Osteoblast (primary cell): ENCODE data around the gene HDDC2. TPM values are rescaled to one million over a fixed set of nuclear protein-coding genes. Genes with fewer than 3 reads are reported as not detected.
A peak's percentile ranks its signal among the peaks of the same experiment; 100 is the strongest.

Experiments
- DNase-seq: peaks from one replicate; pipeline ENCODE4 v3.0.0; 2011; ENCODE audit warnings: low spot score, mixed read lengths; ENCODE audit not compliant: insufficient read length; ENCODE audit errors: missing footprints
- H2AFZ ChIP-seq: 2 replicates; pipeline ENCODE4 v1.6.0; 2011; ENCODE audit warnings: mild to moderate bottlenecking, low read length
- H3K27ac ChIP-seq: 2 replicates; pipeline ENCODE4 v1.5.1; 2011; ENCODE audit warnings: mild to moderate bottlenecking, low read depth, low read length, moderate library complexity
- H3K27me3 ChIP-seq: 2 replicates; pipeline ENCODE4 v1.6.0; 2012; ENCODE audit warnings: mild to moderate bottlenecking, control low read depth, inconsistent platforms, low read length, moderate library complexity; ENCODE audit not compliant: insufficient read depth
- H3K36me3 ChIP-seq: 2 replicates; pipeline ENCODE4 v1.5.1; 2011; ENCODE audit warnings: mild to moderate bottlenecking, low read length, control low read depth, moderate library complexity; ENCODE audit not compliant: insufficient read depth
- H3K4me1 ChIP-seq: 2 replicates; pipeline ENCODE4 v1.5.1; 2011; ENCODE audit warnings: mild to moderate bottlenecking, low read length, control low read depth, moderate library complexity; ENCODE audit not compliant: insufficient read depth
- H3K4me2 ChIP-seq: 2 replicates; pipeline ENCODE4 v1.6.0; 2011; ENCODE audit warnings: mild to moderate bottlenecking, low read length; ENCODE audit not compliant: insufficient read depth
- H3K4me3 ChIP-seq: fragments of 200-600 bp; sonication (generic); 3 replicates; pipeline ENCODE4 v1.5.1; 2012; ENCODE audit warnings: mild to moderate bottlenecking, low read length, inconsistent platforms; ENCODE audit not compliant: insufficient read depth
- H3K79me2 ChIP-seq: 2 replicates; pipeline ENCODE4 v1.6.0; 2012; ENCODE audit warnings: mild to moderate bottlenecking, low read length, control low read depth, inconsistent platforms; ENCODE audit not compliant: insufficient read depth
- H3K9me3 ChIP-seq: 2 replicates; pipeline ENCODE4 v1.5.1; 2011; ENCODE audit warnings: low read depth, low read length, control low read depth
- H4K20me1 ChIP-seq: 2 replicates; pipeline ENCODE4 v1.6.0; 2012; ENCODE audit warnings: mild to moderate bottlenecking, low read length, control low read depth; ENCODE audit not compliant: insufficient read depth
- CTCF ChIP-seq: IDR thresholded peaks from 2 replicates; pipeline ENCODE4 v1.5.1; 2011; ENCODE audit warnings: mild to moderate bottlenecking, low read depth, low read length, moderate library complexity; ENCODE audit errors: extremely low read depth
- total RNA-seq: library from RNA; depleted of rRNA; stranded (reverse); fragments of >200 nt; gene quantifications from 2 replicates; pipeline ENCODE4 v1.2.3, GENCODE V29; 2012

The HDDC2 gene
- total RNA-seq, 1 donor = 71.3 TPM

GRCh38 chr6:125259354-125259736 is 42.4 kb downstream of the HDDC2 start:
- H3K4me2 ChIP-seq = peak overlapping the region; percentile 42
- TF ChIP-seq CTCF = no peak
- no peak for DNase-seq

GRCh38 chr6:125258651-125259353 is 43.0 kb downstream of the HDDC2 start:
- Histone ChIP-seq H3K4me3 (no peak overlapping the region), H4K20me1 (no peaks in the 10 kb centered on the region), H3K79me2 (no peaks in the 10 kb centered on the region), H3K27me3 (no peaks in the 10 kb centered on the region), H2AFZ (no peak overlapping the region), H3K36me3 (no peaks in the 10 kb centered on the region), H3K27ac (peak overlapping the region; percentile 7), H3K4me1 (peaks cover 44% of the 10 kb centered on the region), H3K9me3 (no peaks in the 10 kb centered on the region), H3K4me2 (peak overlapping the region; percentile 42)
- DNase-seq = no peak
- no peak for TF ChIP-seq CTCF

More at GRCh38 chr6:125259354-125259736, 42.4 kb downstream of the HDDC2 start:
- Histone ChIP-seq H3K79me2 (no peaks in the 10 kb centered on the region), H3K9me3 (no peaks in the 10 kb centered on the region), H3K27ac (peak overlapping the region; percentile 7), H2AFZ (no peak overlapping the region), H4K20me1 (no peaks in the 10 kb centered on the region), H3K4me3 (no peak overlapping the region), H3K4me1 (peaks cover 44% of the 10 kb centered on the region), H3K36me3 (no peaks in the 10 kb centered on the region), H3K27me3 (no peaks in the 10 kb centered on the region)

- H3K4me1 ChIP-seq = peaks cover 52% of the 10 kb centered on the region
- DNase-seq = no peak
- TF ChIP-seq CTCF = no peak
Measured at GRCh38 chr6:125257351-125257750, 44.4 kb downstream of the HDDC2 start.

GRCh38 chr6:125255201-125255600 is 46.6 kb downstream of the HDDC2 start:
- no peaks in the 10 kb centered on the region for H3K27me3 ChIP-seq
- H3K4me1 ChIP-seq = peaks cover 51% of the 10 kb centered on the region
- no peak overlapping the region for H2AFZ ChIP-seq
- no peak for DNase-seq
- H3K4me2 ChIP-seq = peak overlapping the region; percentile 47
- no peak for TF ChIP-seq CTCF
- no peak overlapping the region for H3K4me3 ChIP-seq
- no peaks in the 10 kb centered on the region for H3K79me2 ChIP-seq
- no peaks in the 10 kb centered on the region for H4K20me1 ChIP-seq
- H3K9me3 ChIP-seq = no peaks in the 10 kb centered on the region
- peak overlapping the region; percentile 69 for H3K27ac ChIP-seq
- no peaks in the 10 kb centered on the region for H3K36me3 ChIP-seq

More at GRCh38 chr6:125257351-125257750, 44.4 kb downstream of the HDDC2 start:
- no peak overlapping the region for H3K27ac ChIP-seq
- H3K4me3 ChIP-seq = no peak overlapping the region
- H3K36me3 ChIP-seq = no peaks in the 10 kb centered on the region
- no peaks in the 10 kb centered on the region for H3K9me3 ChIP-seq
- no peak overlapping the region for H3K4me2 ChIP-seq
- H4K20me1 ChIP-seq = no peaks in the 10 kb centered on the region
- H2AFZ ChIP-seq = no peak overlapping the region
- H3K79me2 ChIP-seq = no peaks in the 10 kb centered on the region
- H3K27me3 ChIP-seq = no peaks in the 10 kb centered on the region
